Colonic mucosa (tissue), 4 donors: ENCODE data around the gene PRIMA1. TPM values are rescaled to one million over a fixed set of nuclear protein-coding genes. Genes with fewer than 3 reads are reported as not detected.

ENCODE experiments used
- DNase-seq: peaks from one replicate; pipeline ENCODE4 v3.0.0-alpha.2; 2020
- H3K27ac ChIP-seq: fragments of 200-600 bp; one replicate; pipeline ENCODE4 v1.8.0; 2021
- H3K27me3 ChIP-seq: fragments of 200-600 bp; one replicate; pipeline ENCODE4 v1.8.0; 2021
- H3K36me3 ChIP-seq: fragments of 200-600 bp; one replicate; pipeline ENCODE4 v1.8.0; 2021
- H3K4me1 ChIP-seq: fragments of 200-600 bp; one replicate; pipeline ENCODE4 v1.8.0; 2021; ENCODE audit warnings: mild to moderate bottlenecking
- H3K4me3 ChIP-seq: fragments of 200-600 bp; one replicate; pipeline ENCODE4 v1.8.0; 2021
- H3K9ac ChIP-seq, 2 donors: one replicate each; pipeline ENCODE4 v1.7.0; 2013; ENCODE audit warnings: control low read depth in 2 of 2, low read depth in 2 of 2, low read length in 2 of 2
- H3K9me3 ChIP-seq: fragments of 200-600 bp; one replicate; pipeline ENCODE4 v1.8.0; 2021
- intact Hi-C: fragments of 100-400 bp; cut with DNase I; formaldehyde crosslinking; loops from one replicate; pipeline ENCODE4 v1.14.1; 2022
- total RNA-seq, 2 donors: library from RNA; stranded (reverse); fragmentation: NEBNext Ultra II Directional in 1 of 2; extraction: Animal tissue kit (Norgen Biotek cat#: 25700) in 1 of 2; gene quantifications; one replicate each; pipeline ENCODE4 v1.2.1, GENCODE V29; 2021
- TF ChIP-seq, protein P1 (sequence below): fragments of 200-600 bp; IDR thresholded peaks from one replicate; pipeline ENCODE4 v1.8.0; 2022; ENCODE audit warnings: antibody characterized with exemption, mild to moderate bottlenecking
- donor health status: healthy.
- donor health status: DM: no; HTN: no; CAD: no.
- donor health status: DM: no; HTN: no; CAD: no.

PRIMA1 gene
- total RNA-seq, 2 donors from 2014 or later, result 1.2 to 4.4 TPM

DNA sequence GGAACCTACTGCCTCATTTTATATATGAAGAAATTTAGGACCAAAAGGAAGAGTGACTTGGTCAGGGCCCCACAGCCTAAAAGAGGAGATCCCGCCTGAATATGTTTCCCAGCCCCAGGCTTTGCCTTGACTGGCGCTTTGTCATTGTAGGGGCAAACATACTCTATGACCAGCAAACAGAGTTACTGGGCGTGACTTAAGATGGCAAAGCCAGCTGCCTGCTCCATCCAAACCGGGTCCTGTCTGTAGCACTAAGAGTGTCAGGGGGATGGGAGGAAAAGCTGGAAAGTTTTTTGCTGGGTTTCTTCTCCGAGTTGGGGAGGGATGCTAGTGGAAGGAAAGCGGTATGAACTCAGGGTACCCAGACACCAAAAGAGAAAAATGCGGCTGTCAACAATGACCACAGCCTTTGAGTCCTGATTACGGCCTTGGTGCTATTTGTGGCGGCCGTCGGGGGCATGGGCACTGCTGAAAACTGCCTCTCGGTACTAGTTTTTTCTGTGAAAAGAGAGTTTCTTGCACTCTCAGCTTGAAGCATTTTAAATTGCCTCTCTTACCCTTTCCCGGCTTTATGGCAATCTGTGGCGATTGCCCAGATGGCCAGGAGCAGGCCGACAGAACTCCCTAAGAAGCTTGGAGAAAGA is 82.7 kb downstream of the PRIMA1 start:
- H3K4me3 ChIP-seq, result no peak overlapping the region
- H3K36me3 ChIP-seq, result no peaks in the 10 kb centered on the region
- intact Hi-C loops, result no loop called here
- no peak overlapping the region for H3K9ac ChIP-seq
- no peaks in the 10 kb centered on the region for H3K9me3 ChIP-seq
- H3K4me1 ChIP-seq, result no peaks in the 10 kb centered on the region
- TF ChIP-seq, protein P1, sequence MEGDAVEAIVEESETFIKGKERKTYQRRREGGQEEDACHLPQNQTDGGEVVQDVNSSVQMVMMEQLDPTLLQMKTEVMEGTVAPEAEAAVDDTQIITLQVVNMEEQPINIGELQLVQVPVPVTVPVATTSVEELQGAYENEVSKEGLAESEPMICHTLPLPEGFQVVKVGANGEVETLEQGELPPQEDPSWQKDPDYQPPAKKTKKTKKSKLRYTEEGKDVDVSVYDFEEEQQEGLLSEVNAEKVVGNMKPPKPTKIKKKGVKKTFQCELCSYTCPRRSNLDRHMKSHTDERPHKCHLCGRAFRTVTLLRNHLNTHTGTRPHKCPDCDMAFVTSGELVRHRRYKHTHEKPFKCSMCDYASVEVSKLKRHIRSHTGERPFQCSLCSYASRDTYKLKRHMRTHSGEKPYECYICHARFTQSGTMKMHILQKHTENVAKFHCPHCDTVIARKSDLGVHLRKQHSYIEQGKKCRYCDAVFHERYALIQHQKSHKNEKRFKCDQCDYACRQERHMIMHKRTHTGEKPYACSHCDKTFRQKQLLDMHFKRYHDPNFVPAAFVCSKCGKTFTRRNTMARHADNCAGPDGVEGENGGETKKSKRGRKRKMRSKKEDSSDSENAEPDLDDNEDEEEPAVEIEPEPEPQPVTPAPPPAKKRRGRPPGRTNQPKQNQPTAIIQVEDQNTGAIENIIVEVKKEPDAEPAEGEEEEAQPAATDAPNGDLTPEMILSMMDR, result no peak
- H3K27ac ChIP-seq, result no peak overlapping the region
- no peak for DNase-seq
- no peaks in the 10 kb centered on the region for H3K27me3 ChIP-seq

DNA sequence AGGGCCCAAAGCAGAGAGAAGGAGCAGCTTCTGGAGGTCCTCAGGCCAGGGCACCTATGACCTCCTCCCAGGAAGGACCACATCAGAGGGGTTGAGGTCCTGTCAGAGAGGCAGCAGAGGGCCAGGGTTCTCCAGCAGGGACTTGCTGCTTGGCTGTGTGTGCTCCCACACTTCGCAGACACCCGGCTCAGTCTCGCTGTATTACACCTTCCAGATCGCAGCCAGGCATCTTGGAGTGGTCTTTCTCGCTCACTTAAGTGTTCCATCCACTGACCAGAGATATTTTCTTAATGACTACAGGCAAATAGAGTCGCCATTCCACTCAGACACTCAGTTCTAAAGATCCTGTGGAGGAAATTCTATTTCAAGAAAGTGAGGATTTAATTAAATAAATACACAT is 84.3 kb downstream of the PRIMA1 start:
- Histone ChIP-seq H3K9ac (no peak overlapping the region), H3K4me1 (no peaks in the 10 kb centered on the region), H3K27ac (no peak overlapping the region), H3K27me3 (no peaks in the 10 kb centered on the region), H3K9me3 (no peaks in the 10 kb centered on the region), H3K36me3 (no peaks in the 10 kb centered on the region), H3K4me3 (no peak overlapping the region)
- intact Hi-C loops, result no loop called here
- TF ChIP-seq, protein P1, result no peak
- no peak for DNase-seq

DNA sequence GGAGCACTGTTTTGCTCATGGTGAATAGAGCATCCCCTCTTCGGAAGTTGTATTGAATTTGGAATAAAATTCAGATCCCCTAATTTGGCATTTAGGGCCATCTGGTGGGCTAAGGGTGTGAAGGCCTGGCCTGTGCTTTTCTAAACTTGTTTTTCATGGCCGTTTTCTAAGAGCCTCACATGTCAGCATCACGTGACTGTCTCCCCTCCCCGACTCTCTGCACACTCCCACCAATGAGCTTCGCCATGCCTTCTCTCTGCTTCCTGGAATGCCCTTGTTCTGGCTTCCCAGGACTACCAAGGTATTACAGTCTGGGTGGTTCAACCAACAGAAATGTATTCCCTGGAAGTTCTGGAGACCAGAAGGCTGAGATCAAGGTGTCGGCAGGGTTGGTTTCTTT is 85.3 kb downstream of the PRIMA1 start:
- Histone ChIP-seq H3K9me3 (no peaks in the 10 kb centered on the region), H3K27ac (no peak overlapping the region), H3K4me1 (no peaks in the 10 kb centered on the region), H3K4me3 (no peak overlapping the region), H3K9ac (no peak overlapping the region), H3K36me3 (no peaks in the 10 kb centered on the region), H3K27me3 (no peaks in the 10 kb centered on the region)
- intact Hi-C loops, result no loop called here
- TF ChIP-seq, protein P1, result no peak
- no peak for DNase-seq

DNA sequence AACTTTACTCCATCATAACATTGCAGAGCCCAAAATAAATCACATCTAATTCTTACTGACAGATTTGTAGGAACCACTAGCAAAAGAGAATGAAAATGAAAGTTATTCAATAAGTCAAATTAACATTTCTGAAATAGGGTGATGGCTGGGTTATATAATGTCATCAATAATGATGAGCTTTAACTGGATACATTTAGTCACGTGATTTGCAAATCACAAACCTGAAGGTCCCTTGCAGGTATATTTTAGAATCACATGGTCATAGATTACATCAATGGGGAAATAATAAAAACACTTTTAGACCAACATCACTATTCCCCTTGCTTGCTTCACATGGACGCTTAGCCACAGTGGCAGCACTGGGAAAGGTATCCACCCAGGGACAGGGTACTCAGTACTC is 86.7 kb downstream of the PRIMA1 start:
- TF ChIP-seq, protein P1, result no peak
- H3K4me3 ChIP-seq, result no peak overlapping the region
- no peak overlapping the region for H3K27ac ChIP-seq
- H3K36me3 ChIP-seq, result no peaks in the 10 kb centered on the region
- H3K27me3 ChIP-seq, result no peaks in the 10 kb centered on the region
- intact Hi-C loops, result no loop called here
- no peaks in the 10 kb centered on the region for H3K9me3 ChIP-seq
- H3K9ac ChIP-seq, result no peak overlapping the region
- no peaks in the 10 kb centered on the region for H3K4me1 ChIP-seq
- no peak for DNase-seq

DNA sequence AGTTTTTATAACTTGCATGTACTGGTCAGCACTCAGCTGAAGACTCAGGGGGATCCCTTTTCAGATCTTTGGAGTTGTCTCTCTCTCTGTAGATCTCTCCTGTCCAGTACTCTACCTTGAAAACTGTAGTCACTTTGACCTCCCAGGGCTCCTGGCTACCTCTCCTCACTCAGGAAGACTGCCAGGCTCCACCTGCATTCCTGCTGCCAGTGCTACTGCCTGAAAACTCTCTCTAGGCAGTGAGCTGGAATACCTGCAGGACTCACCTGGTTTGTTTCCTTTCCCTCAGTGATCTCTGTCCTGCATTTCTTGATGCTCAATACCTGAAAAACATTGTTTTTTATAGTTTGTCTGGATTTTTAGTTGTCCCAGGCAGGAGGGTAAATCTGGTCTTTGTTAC is 87.4 kb downstream of the PRIMA1 start:
- Histone ChIP-seq H3K4me3 (no peak overlapping the region), H3K4me1 (no peaks in the 10 kb centered on the region), H3K9me3 (no peaks in the 10 kb centered on the region), H3K27ac (no peak overlapping the region), H3K9ac (no peak overlapping the region), H3K27me3 (no peaks in the 10 kb centered on the region), H3K36me3 (no peaks in the 10 kb centered on the region)
- TF ChIP-seq, protein P1, result no peak
- intact Hi-C loops, result no loop called here
- DNase-seq, result no peak
